Muscle layer of colon (tissue), 2 donors: ENCODE data around the gene TTLL1.
"Not testable (repeated sequence)": the region's sequence is repeated elsewhere in the genome, so short reads cannot be mapped to it uniquely, and the experiment has no call there.

Experiments used
- H3K27ac ChIP-seq: one replicate; pipeline ENCODE4 v1.7.0; 2013; ENCODE audit warnings: low read depth, mild to moderate bottlenecking, low read length, moderate library complexity
- H3K27me3 ChIP-seq, 2 donors: one replicate each; pipeline ENCODE4 v1.7.0; 2013; ENCODE audit warnings: low read length in 2 of 2, mild to moderate bottlenecking in 2 of 2; ENCODE audit not compliant: insufficient read depth in 2 of 2, control insufficient read depth in 1 of 2
- H3K36me3 ChIP-seq: one replicate; pipeline ENCODE4 v1.7.0; 2013; ENCODE audit warnings: mild to moderate bottlenecking, low read length; ENCODE audit not compliant: insufficient read depth
- H3K4me1 ChIP-seq: one replicate; pipeline ENCODE4 v1.7.0; 2013; ENCODE audit warnings: mild to moderate bottlenecking, low read length; ENCODE audit not compliant: insufficient read depth
- H3K4me3 ChIP-seq, 2 donors: one replicate each; pipeline ENCODE4 v1.7.0; 2013; ENCODE audit warnings: low read length in 2 of 2, low read depth in 1 of 2, mild to moderate bottlenecking in 1 of 2, moderate library complexity in 1 of 2
- H3K9ac ChIP-seq: one replicate; pipeline ENCODE4 v1.7.0; 2013; ENCODE audit warnings: low read length
- H3K9me3 ChIP-seq: one replicate; pipeline ENCODE4 v1.7.0; 2013; ENCODE audit warnings: mild to moderate bottlenecking, low read length
- donor health status: abdominal sarcoma.
- donor health status: Adenocarcinoma of cecum.

TTLL1 gene

GRCh38 chr22:43109511-43109910 is 20.3 kb upstream of the TTLL1 start:
- H3K4me3 ChIP-seq: no peak overlapping the region
- peaks cover 19 to 40% of the 10 kb centered on the region in 2 donors for H3K27me3 ChIP-seq
- peaks cover 11% of the 10 kb centered on the region for H3K4me1 ChIP-seq
- no peaks in the 10 kb centered on the region for H3K9me3 ChIP-seq
- no peak overlapping the region for H3K27ac ChIP-seq
- no peak overlapping the region for H3K9ac ChIP-seq
- H3K36me3 ChIP-seq: no peaks in the 10 kb centered on the region

- Histone ChIP-seq H3K36me3 (no peaks in the 10 kb centered on the region), H3K27me3 (peaks cover 2 to 15% of the 10 kb centered on the region in 2 donors), H3K9ac (no peak overlapping the region), H3K9me3 (no peaks in the 10 kb centered on the region), H3K27ac (no peak overlapping the region), H3K4me1 (peaks cover 7% of the 10 kb centered on the region), H3K4me3 (no peak overlapping the region)
Observed at GRCh38 chr22:43106302-43106701, 17.1 kb upstream of the TTLL1 start.

- H3K27ac ChIP-seq, H3K9me3 ChIP-seq, H3K9ac ChIP-seq, H3K36me3 ChIP-seq, H3K4me3 ChIP-seq, H3K27me3 ChIP-seq, H3K4me1 ChIP-seq: not testable (repeated sequence)
Observed at GRCh38 chr22:43104950-43105349, 15.8 kb upstream of the TTLL1 start.

GRCh38 chr22:43104056-43104625 is 14.9 kb upstream of the TTLL1 start:
- H3K27ac ChIP-seq, H3K36me3 ChIP-seq, H3K9me3 ChIP-seq: not testable (repeated sequence)

DNA sequence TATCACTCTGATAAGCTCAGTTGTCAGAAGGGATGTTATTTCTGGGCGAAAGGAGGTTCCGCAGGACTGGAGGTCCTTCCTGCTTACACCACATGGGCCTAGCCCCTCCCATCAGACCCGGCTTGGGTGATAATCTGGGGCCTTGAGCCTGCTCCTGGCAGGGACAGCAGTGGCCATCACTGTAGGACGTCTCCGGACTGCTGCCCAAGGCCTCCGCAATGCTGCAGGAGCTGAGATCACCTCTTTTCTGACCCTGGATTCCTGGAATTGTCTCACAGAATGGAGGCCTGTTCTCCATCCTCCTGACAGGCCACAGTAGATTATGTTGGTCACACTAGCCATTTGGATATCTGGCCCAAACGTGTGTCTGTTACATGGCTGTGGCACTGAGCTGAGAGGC is 12.1 kb upstream of the TTLL1 start:
- no peaks in the 10 kb centered on the region for H3K9me3 ChIP-seq
- H3K4me1 ChIP-seq: no peaks in the 10 kb centered on the region
- H3K27me3 ChIP-seq: no peaks in the 10 kb centered on the region
- H3K36me3 ChIP-seq: no peaks in the 10 kb centered on the region
- H3K4me3 ChIP-seq: no peak overlapping the region
- H3K27ac ChIP-seq: no peak overlapping the region
- H3K9ac ChIP-seq: no peak overlapping the region

More at GRCh38 chr22:43104056-43104625, 14.9 kb upstream of the TTLL1 start:
- H3K27me3 ChIP-seq, H3K4me1 ChIP-seq, H3K9ac ChIP-seq, H3K4me3 ChIP-seq: not testable (repeated sequence)

- Histone ChIP-seq H3K9me3 (no peaks in the 10 kb centered on the region), H3K27me3 (no peaks in the 10 kb centered on the region), H3K27ac (no peak overlapping the region), H3K4me3 (no peak overlapping the region), H3K4me1 (no peaks in the 10 kb centered on the region), H3K9ac (no peak overlapping the region), H3K36me3 (no peaks in the 10 kb centered on the region)
Observed at GRCh38 chr22:43100225-43100624, 11.0 kb upstream of the TTLL1 start.

- no peak overlapping the region for H3K27ac ChIP-seq
- H3K9ac ChIP-seq: no peak overlapping the region
- no peaks in the 10 kb centered on the region for H3K9me3 ChIP-seq
- H3K36me3 ChIP-seq: no peaks in the 10 kb centered on the region
- no peaks in the 10 kb centered on the region for H3K27me3 ChIP-seq
- H3K4me1 ChIP-seq: no peaks in the 10 kb centered on the region
- no peak overlapping the region for H3K4me3 ChIP-seq
Observed at GRCh38 chr22:43099095-43099494, 9.9 kb upstream of the TTLL1 start.

DNA sequence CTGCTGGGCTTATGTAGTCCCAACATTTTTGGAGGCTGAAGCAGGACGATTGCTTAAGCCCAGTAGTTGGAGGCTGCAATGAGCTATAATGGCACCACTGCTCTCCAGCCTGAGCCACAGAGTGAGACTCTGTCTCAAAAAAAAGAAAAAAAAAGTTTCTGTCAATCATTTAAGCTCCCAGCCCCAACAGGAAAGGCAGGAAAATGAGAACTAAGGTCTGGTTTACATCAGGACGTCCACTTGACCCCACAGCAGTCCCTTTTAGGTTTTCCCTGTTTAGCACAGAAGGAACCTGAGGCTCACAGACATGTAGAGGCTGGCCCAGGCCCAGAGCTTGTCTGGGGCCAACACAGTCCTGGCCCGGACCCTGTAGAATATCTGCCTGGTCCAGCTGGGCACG is 9.2 kb upstream of the TTLL1 start:
- no peak overlapping the region for H3K4me3 ChIP-seq
- H3K27me3 ChIP-seq: no peaks in the 10 kb centered on the region
- H3K27ac ChIP-seq: no peak overlapping the region
- no peaks in the 10 kb centered on the region for H3K36me3 ChIP-seq
- no peak overlapping the region for H3K9ac ChIP-seq
- no peaks in the 10 kb centered on the region for H3K9me3 ChIP-seq
- H3K4me1 ChIP-seq: no peaks in the 10 kb centered on the region

GRCh38 chr22:43096420-43096819 is 7.2 kb upstream of the TTLL1 start:
- Histone ChIP-seq H3K27me3 (no peaks in the 10 kb centered on the region), H3K27ac (no peak overlapping the region), H3K9me3 (no peaks in the 10 kb centered on the region), H3K9ac (no peak overlapping the region), H3K4me1 (no peaks in the 10 kb centered on the region), H3K4me3 (no peak overlapping the region), H3K36me3 (no peaks in the 10 kb centered on the region)

GRCh38 chr22:43094551-43094950 is 5.4 kb upstream of the TTLL1 start:
- Histone ChIP-seq H3K4me3 (no peak overlapping the region), H3K9ac (no peak overlapping the region), H3K36me3 (no peaks in the 10 kb centered on the region), H3K27ac (no peak overlapping the region), H3K4me1 (no peaks in the 10 kb centered on the region), H3K27me3 (no peaks in the 10 kb centered on the region), H3K9me3 (no peaks in the 10 kb centered on the region)

DNA sequence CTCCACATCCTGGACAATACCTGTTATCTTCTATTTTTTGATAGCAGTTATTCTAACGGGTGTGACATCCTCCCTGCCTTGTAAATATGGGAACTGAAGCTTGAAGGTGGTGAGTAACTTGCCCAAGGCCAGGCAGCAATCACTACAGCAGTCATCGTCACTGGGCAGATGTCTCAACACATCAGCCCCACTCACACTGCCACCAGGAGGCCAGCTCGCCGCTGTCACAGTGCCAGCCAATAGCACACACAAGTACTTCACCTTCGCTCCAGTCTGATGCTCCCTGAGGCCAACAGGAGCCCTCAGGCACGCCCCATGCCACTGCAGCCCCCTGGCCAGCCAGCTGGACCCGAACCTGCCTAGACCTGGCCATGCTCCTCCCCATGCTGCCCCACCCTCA is 4.9 kb upstream of the TTLL1 start:
- Histone ChIP-seq H3K27me3 (no peaks in the 10 kb centered on the region), H3K27ac (no peak overlapping the region), H3K9me3 (no peaks in the 10 kb centered on the region), H3K4me3 (no peak overlapping the region), H3K36me3 (no peaks in the 10 kb centered on the region), H3K9ac (no peak overlapping the region), H3K4me1 (no peaks in the 10 kb centered on the region)

- H3K27me3 ChIP-seq: no peaks in the 10 kb centered on the region
- H3K9ac ChIP-seq: no peak overlapping the region
- H3K9me3 ChIP-seq: no peaks in the 10 kb centered on the region
- H3K36me3 ChIP-seq: no peaks in the 10 kb centered on the region
- peaks cover 4% of the 10 kb centered on the region for H3K4me1 ChIP-seq
- no peak overlapping the region for H3K4me3 ChIP-seq
- no peak overlapping the region for H3K27ac ChIP-seq
Observed at GRCh38 chr22:43092085-43092484, 2.9 kb upstream of the TTLL1 start.
